Forelimb muscle (tissue), 1 donor: ENCODE measurements around the gene NLGN3. TPM values are rescaled to one million over a fixed set of nuclear protein-coding genes. Genes with fewer than 3 reads are reported as not detected.

Experiments used
- DNase-seq: peaks from one replicate; pipeline ENCODE4 v3.0.0-alpha.2; 2013; ENCODE audit warnings: low read depth
- polyA plus RNA-seq: library from polyadenylated mRNA; unstranded; fragments of 120-200 nt; gene quantifications from one replicate; pipeline ENCODE4 v1.2.1, GENCODE V29; 2013; ENCODE audit not compliant: insufficient read length

NLGN3 gene
- 2.9 TPM for polyA plus RNA-seq

DNA sequence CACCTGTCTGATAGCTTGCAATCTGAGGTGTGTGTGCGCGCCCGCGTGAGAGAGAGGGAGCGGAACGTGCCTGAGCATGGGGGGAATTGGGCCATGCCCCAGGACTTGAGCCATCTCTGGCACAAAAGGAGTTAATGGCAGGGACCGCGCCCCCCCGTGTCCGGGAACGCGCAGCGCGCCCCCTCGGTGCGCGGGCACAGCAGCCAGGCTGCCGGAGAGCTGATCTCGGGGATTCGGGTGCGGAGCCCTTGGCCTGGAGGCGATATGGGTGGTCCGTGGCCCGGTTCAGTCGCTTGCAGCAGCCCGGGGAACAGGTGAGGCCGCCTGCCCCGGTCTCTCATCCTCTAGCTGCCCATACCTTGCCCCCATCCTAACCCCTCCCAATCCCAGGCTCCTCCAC lies at the start of gene NLGN3:
Gene NLGN3, plus strand, starts transcription at position 191 of the 400 bp plus-strand sequence. CDS start 2,909 bp downstream, outside the sequence.
- no peak for DNase-seq

DNA sequence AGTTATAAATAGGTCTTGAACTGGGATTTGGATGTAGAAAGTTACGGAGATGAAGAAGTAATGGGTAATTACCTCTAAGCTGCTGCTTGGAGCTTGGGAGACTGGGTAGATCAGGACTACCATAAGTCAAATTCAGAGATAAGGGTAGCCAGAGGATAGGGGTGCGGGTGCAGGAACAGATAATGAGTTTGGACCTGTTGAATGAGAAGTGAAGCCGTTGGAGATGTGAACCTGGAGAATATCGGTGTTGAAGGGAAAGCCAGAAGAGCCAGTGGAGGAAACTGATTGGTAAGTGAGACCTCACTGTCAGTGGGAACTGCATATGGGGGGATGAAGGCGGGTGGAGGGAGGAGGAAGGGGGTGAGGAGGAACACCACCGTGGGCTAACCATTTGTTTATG lies 49.6 kb upstream of the NLGN3 start:
- no peak for DNase-seq

DNA sequence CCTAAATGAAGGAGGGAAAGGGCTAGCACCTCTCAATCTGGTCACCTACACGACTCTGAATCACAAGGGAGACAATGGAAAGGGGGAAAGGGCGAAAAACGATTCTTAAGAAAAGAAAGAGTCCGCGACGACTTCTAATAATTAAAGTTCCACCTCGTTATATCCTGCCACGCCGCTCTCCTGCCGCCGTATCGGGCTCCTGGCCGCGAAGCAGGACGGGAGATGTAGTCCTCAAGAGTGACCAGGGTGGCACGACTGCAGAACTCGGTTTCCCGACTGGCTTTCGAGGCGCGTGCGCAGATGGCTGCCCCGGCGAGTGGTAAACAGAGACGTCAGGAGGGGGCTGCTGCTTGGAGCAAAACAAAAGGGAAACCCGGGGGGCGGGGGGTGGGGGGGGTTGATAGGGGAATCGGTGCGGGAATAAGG lies 49.1 kb upstream of the NLGN3 start, which contains the start of gene FOXO4:
Gene FOXO4, plus strand, starts transcription at position 297 of the 426 bp plus-strand sequence. CDS start 678 bp downstream, outside the sequence.
- peak; percentile 69 for DNase-seq

DNA sequence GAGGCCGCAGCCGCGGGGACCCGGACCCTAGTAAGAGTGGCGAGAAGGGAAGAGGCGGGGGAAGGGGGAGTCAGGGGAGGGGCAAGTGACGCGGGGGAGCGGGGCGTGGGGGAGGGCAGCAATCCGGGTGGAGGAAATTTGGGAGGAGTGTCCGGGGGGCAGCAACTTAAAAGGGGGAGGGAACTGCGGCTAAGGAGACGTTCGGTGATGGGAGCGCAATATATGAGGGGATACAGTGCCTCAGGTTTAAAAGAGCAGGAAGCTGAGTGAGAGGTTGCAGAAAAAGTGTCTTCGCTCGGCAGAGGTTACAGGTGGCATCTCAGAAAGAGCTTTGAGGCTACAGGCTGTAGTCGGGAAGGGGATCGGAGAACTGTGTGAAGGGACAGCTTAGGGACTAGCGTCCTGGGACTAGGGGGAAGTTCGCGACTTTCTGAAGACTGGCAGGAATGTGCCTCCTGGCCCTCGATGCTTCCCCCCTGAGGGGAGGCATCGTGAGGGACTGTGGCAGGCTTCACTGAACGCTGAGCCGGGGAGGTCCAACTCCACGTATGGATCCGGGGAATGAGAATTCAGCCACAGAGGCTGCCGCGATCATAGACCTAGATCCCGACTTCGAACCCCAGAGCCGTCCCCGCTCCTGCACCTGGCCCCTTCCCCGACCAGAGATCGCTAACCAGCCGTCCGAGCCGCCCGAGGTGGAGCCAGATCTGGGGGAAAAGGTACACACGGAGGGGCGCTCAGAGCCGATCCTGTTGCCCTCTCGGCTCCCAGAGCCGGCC lies 48.5 kb upstream of the NLGN3 start:
- DNase-seq = no peak

DNA sequence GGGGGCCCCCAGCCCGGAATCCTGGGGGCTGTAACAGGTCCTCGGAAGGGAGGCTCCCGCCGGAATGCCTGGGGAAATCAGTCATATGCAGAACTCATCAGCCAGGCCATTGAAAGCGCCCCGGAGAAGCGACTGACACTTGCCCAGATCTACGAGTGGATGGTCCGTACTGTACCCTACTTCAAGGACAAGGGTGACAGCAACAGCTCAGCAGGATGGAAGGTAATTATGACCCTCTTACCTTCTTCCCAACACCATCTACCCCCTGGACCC lies 47.9 kb upstream of the NLGN3 start:
- DNase-seq = no peak

DNA sequence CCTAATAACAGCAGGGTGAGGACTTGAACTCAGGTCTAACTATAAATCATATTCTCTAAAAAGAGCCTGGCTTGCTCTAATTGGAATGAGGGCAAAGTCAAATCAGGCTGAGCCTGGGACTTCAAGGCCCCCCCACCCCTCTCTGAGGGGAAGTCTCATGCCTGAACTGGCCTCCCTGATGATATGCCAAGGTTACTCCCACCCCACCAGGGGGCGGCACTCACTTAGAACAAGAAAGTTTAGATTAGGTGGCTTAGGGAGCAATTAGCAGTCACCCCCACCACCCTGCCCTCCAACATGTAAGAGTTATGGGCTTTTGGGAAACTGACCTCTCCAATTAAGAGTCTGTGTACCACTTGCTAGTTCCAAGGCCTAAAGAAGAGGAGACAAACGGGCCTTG lies 46.3 kb upstream of the NLGN3 start:
- no peak for DNase-seq

DNA sequence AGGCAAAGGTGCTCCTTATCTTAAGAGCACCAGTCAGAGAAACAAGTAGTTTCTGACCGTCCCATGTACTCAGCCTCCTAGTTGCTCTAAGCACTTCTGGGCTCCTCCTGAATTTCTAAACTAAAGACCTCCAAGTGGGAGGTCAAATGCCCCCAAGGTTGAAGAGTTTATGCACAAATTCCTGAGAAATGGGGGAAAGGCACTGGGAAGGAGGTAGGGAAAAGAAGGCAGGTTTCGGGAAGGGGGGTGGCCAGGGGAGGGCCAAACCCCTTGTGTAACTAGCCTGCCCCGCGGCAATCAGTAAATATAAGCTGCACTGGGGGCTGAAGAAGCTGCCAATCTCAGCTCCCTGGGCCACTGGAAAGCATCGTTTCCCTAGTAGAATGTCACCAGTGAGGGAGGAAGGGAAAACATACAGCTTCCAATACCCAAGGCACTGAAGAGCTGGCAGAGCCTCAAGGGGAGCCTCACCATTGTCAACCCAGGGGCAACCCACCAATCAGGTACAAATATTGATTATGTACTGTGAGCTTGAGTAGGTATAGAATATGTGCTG lies 45.6 kb upstream of the NLGN3 start:
- DNase-seq = no peak

DNA sequence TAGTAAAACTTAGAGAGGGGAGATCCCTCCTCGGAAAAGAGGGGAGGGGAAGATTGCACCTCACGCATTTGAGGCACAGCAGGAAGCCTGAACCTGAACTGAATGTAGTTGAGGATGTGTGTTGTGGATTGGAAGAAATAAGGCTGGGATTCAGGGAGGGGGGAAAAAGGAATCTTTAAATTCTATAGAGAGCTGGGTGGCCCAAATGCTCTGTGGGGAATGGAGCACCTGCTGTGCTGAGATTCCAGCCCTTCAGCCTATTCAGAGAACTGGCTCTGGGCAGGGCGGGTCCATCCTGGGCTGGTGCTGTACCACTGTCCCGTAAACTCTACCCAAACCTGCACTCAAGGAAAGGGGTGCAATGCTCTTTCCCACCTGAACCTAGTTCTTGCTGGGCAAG lies 44.9 kb upstream of the NLGN3 start:
- no peak for DNase-seq

DNA sequence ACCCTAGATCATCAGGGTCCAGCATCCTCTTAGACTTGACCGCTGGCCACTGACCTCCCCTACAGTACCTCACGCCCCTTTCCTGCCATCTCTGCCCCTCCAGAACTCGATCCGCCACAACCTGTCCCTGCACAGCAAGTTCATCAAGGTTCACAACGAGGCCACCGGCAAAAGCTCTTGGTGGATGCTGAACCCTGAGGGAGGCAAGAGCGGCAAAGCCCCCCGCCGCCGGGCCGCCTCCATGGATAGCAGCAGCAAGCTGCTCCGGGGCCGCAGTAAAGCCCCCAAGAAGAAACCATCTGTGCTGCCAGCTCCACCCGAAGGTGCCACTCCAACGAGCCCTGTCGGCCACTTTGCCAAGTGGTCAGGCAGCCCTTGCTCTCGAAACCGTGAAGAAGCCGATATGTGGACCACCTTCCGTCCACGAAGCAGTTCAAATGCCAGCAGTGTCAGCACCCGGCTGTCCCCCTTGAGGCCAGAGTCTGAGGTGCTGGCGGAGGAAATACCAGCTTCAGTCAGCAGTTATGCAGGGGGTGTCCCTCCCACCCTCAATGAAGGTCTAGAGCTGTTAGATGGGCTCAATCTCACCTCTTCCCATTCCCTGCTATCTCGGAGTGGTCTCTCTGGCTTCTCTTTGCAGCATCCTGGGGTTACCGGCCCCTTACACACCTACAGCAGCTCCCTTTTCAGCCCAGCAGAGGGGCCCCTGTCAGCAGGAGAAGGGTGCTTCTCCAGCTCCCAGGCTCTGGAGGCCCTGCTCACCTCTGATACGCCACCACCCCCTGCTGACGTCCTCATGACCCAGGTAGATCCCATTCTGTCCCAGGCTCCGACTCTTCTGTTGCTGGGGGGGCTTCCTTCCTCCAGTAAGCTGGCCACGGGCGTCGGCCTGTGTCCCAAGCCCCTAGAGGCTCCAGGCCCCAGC lies 43.8 kb upstream of the NLGN3 start:
- DNase-seq = no peak

DNA sequence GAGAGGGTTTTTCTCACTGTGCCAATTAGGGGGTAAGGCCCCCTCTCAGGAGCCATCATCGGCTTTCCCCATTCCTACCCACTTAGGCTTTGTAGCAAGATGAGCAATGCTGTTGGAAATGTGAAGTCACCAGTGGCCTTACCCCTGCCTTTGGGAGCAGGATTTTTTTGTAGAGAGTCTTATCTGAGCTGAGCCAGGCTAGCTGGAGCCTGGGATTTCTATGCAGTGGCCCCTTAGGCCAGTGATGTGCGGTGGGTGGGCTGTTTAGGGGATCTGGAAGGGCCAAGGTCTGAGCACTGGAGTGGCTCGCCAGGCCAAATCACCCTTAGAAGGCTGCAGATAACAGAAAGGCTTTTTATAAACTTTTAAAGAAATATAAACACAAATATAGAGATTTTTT lies 42.3 kb upstream of the NLGN3 start:
- no peak for DNase-seq

DNA sequence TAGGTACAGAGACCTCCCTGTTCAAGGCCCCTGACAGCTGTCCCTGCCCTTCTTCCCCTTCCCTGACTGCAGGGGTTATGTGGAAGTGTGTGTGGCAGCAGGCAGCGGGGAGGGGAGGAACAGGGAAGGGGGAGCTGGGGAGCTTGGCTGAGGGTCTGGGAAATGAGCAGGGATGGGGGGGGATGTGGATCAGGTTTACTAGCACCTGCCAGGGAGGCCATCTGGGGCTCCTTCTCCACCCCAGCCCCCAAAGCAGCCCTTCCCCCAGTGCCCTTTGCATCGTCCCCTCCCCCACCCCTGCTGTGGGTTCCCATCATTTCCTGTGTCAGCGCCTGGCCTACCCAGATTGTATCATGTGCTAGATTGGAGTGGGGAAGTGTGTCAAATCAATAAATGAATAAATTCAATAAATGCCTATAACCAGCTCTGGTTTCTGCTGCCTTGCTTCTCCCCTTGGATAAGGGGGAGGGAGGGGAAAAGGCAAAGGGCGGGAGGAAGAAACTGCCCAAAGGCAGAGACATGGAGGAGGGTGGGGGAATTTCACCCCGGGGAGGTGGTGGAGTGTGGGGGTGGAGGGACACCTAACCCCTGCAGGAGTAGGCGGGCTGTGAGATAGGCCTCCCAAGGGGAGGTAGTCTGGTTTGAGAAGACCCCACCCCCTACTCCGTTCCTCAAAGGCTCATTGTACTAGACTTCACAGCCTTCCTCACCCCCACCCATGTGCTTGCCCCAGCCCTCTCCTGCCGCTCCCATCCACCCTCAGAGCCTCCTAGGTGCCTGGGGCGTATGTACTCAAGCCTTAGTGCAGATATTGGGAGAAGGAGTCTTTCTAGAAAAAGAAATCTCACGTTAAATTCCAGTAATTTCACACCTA lies 41.3 kb upstream of the NLGN3 start:
- no peak for DNase-seq

DNA sequence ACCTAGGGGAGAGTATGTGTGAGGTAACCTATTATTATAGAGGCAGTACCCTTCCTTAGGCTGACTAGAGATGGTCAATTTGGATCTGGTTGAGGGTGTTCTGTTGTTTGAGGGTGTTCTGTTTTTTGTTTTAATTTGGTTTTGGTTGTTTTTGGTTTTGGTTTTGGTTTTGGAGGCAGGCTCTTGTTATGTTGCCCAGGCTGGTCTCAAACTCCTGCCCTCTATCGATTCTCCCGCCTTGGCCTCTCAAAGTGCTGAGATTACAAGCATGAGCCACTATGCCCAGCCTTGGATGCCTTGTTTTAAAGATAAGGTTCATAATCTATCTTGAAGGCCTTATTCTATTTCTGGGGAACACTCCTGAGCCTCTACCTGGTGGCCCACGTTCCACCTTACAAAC lies 39.0 kb upstream of the NLGN3 start:
- DNase-seq = no peak

DNA sequence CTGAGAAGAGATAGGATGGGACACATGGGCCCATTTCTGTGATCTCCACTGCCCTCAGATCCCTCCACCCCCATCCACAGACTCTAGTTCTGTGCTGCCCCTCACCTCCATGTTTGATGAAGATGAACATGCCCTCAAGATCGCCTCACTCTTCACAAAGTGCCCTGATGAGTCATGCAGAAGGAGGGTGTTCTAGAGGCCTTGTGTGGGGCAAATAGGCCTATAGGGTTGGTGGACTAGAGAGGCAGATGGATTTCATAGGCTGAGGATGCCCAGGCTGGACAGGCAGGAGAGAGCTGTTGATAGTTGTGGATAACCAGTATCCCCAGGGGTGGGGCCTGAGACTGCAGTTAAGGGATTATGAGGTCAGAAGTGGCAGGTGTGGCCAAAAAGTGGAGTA lies 38.2 kb upstream of the NLGN3 start, which contains the start of gene CXorf65:
Gene CXorf65, minus strand, starts transcription at position 314 of the 400 bp plus-strand sequence. Its CDS starts 184 bp downstream, at position 130.
- no peak for DNase-seq

DNA sequence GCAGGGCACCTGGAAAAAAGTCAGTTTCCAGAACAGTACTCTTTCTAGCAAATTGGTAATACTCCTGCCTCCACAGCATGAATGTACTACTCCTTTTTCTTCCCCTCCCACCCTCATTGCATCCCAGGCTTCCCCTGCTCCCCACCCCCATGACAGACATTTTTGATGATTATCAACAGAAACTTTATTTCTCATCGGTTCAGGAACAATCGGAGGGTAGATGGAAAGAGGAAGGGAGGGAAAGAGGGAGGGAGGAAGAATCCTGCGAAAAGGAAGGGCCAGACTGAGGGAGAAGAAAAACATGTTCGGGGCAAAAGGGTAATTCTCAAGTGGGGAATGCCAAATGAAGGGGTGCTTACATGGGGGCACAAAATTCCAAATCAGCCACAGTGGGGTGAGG lies 37.4 kb upstream of the NLGN3 start:
- no peak for DNase-seq

DNA sequence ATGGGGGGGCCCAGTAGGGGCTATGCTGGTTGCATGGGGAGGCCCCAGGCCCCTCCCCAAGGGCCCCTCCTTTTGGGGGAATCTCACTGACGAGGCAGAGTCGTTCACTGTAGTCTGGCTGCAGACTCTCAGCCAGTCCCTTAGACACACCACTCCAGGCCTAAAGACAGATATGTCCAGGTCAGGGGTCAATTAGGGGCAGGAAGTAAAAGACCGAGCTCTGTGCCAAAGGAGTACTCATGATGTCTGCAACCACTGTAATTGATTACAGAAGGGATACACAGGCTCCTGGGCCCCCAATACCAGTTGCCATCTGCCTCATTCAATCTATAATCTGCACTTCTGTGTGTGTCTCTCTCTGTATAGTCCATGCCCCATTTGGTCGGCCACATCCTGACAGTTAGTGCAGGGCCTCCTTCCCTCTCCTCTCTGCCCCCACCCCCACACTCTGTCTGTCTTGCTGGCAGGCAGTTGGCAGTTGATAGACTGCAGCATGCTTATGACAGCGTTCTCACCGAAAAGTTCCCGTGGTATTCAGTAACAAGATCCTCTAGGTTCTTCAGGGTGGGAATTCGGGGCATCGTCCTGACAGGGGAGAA lies 36.8 kb upstream of the NLGN3 start:
- DNase-seq = no peak

DNA sequence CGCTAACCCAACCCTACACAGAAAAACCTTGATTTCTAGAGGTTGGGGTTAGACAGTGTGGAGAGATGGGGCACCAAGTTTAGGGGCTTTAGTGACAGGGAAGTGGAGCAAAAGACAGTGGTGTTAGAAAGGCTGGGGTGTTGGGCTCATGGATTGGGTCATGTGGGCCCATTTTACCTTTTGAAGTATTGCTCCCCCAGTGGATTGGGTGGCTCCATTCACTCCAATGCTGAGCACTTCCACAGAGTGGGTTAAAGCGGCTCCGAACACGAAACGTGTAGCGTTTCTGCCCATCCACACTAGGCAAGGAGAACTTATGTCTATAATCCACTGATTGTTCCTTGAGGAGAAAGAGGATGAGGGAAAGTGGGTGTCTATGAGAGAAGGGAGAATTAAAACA lies 35.6 kb upstream of the NLGN3 start:
- no peak for DNase-seq

DNA sequence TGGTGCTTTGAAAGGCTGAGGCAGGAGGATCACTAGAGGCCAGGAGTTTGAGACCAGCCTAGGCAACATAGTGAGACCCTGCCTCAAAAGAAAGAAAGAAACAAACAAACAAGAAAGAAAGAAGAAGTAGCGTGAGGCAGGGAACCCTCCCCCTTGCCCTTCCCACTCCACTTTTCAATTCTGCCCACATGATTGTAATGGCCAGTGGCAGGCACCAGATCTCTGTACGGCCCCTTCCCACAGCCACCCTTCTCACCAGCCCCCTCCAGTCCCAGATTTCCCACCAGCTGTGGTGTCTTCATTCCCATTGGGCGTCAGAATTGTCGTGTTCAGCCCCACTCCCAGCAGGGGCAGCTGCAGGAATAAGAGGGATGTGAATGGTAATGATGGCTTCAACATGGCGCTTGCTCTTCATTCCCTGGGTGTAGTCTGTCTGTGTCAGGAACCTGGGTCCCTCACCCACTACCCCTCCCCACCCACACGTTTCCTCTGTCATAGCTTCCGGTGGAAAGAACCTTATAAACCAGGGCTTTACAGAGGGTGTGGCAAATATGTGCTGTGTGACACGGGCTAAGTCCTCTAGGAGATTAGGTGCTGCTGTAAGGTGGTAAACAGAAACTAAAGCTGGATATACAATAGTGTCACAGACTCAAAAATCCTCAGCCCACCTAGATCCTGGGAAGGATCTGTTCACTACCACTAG lies 33.3 kb upstream of the NLGN3 start, which contains the start of gene IL2RG:
Gene IL2RG, minus strand, starts transcription at position 437 of the 703 bp plus-strand sequence. Its CDS starts 38 bp downstream, at position 399.
- no peak for DNase-seq

DNA sequence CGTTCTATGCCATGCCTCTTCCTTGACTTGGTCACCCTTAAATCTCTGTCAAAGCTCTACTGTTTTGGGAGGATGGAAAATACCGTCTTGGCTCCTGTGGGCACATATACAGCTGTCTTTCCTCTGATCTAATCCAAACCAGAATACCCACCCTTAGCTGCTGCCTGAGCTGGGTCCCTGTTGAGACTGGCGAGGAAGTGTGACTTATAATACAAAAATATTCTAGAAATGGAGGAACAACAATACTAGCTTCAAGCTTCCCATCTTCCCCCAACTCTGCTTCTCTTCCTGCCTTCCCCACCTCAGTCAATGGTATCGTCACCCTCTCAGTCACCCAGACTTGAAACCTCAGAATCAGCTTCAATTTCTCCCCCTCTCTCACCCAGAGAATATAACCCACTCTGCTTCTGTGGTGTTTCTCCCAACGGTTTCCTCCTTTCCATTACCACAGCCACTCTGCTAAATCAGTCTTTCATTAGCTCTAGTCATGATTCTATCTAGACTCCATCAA lies 32.7 kb upstream of the NLGN3 start:
- DNase-seq = no peak

DNA sequence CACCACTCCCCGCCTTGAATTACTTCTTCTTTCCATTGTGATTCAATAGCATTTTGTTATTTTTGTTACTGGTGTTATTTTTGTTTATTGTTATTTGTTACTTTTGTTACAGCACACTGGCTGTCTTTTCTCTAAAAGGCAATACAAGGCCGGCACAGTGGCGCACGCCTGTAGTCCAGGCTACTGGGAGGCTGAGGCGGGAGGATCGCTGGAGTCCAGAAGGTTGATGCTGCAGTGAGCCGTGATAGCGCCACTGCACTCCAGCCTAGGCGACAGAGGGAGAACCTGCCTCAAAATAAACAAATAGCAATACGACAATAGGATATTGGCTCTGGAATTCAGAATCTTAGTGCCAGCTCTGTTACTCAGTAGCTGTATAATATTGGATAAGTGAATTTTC lies 27.3 kb upstream of the NLGN3 start:
- DNase-seq = no peak
